Peyer's patch (tissue), 4 donors: Measurements from ENCODE around the gene INSIG2. TPM values are rescaled to one million over a fixed set of nuclear protein-coding genes. Genes with fewer than 3 reads are reported as not detected.

Source experiments
- DNase-seq, 3 donors: peaks; one replicate each; pipeline ENCODE4 v3.0.0-alpha.2; 2017 to 2019
- H3K27ac ChIP-seq, 4 donors: fragments of 200-600 bp; sonication (generic); one replicate each; pipeline ENCODE4 v1.5.1; 2016 to 2019
- H3K27me3 ChIP-seq, 2 donors: fragments of 200-600 bp; sonication (generic); one replicate each; pipeline ENCODE4 v1.5.1; 2019
- H3K36me3 ChIP-seq, 3 donors: fragments of 200-600 bp; sonication (generic); one replicate each; pipeline ENCODE4 v1.5.1; 2016 to 2019
- H3K4me1 ChIP-seq, 4 donors: fragments of 200-600 bp; sonication (generic); one replicate each; pipeline ENCODE4 v1.5.1; 2016 to 2019
- H3K4me3 ChIP-seq, 4 donors: fragments of 200-600 bp; sonication (generic); 1 replicate in 3 of 4; 2 replicates in 1 of 4; pipeline ENCODE4 v1.5.1; 2016 to 2019; ENCODE audit warnings: mild to moderate bottlenecking in 1 of 4
- H3K9me3 ChIP-seq, 4 donors: fragments of 200-600 bp; sonication (generic); one replicate each; pipeline ENCODE4 v1.5.1; 2016 to 2019; ENCODE audit warnings: mild to moderate bottlenecking in 1 of 4
- POLR2A ChIP-seq, 2 donors: fragments of 450-650 bp; IDR thresholded peaks; one replicate each; pipeline ENCODE4 v1.5.1; 2017; ENCODE audit warnings: antibody characterized with exemption in 2 of 2, mild to moderate bottlenecking in 2 of 2, moderate library complexity in 2 of 2
- total RNA-seq, 4 donors: library from RNA; depleted of rRNA; stranded (reverse); fragments of >200 nt; gene quantifications; one replicate each; pipeline ENCODE4 v1.1.0, GENCODE V29; 2016
- TF ChIP-seq, protein P1 (sequence below), 6 experiments: fragments of 450-650 bp in 4 of 6; fragments of 200-600 bp in 2 of 6; sonication (generic) in 1 of 6; IDR thresholded peaks; one replicate each; pipeline ENCODE4 v1.5.1; 2017 to 2019; ENCODE audit warnings: antibody characterized with exemption in 6 of 6, mild to moderate bottlenecking in 3 of 6, moderate library complexity in 1 of 6

Gene INSIG2
- total RNA-seq, 4 donors from 2014 or later, result 11.4 to 29.7 (median 21.5) TPM

DNA sequence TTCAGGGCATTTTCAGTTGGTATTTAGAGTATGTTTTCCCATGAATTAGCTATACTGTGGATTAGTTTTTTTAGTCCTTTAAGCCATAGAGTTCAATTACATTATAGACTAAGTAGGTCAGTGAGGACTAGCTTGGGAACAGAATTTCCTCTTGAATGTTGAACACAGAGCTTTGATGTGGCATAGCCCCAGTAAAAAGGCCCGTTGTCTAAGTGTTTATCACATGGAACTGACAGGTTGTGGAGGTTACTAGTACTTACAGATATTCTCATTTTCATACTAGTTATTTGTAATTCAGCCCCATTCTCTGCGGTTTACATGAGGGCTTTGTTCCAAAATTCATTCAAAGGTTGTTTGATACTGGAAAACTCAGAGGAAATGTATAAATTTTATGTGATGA lies 6.2 kb downstream of the INSIG2 start:
- H3K36me3 ChIP-seq, result peaks cover 0 to 6% (median 0%) of the 10 kb centered on the region in 3 donors
- H3K4me3 ChIP-seq, result no peak overlapping the region
- H3K27me3 ChIP-seq, result no peaks in the 10 kb centered on the region
- DNase-seq, result no peak
- no peak overlapping the region for H3K27ac ChIP-seq
- H3K9me3 ChIP-seq, result no peaks in the 10 kb centered on the region
- TF ChIP-seq, protein P1, sequence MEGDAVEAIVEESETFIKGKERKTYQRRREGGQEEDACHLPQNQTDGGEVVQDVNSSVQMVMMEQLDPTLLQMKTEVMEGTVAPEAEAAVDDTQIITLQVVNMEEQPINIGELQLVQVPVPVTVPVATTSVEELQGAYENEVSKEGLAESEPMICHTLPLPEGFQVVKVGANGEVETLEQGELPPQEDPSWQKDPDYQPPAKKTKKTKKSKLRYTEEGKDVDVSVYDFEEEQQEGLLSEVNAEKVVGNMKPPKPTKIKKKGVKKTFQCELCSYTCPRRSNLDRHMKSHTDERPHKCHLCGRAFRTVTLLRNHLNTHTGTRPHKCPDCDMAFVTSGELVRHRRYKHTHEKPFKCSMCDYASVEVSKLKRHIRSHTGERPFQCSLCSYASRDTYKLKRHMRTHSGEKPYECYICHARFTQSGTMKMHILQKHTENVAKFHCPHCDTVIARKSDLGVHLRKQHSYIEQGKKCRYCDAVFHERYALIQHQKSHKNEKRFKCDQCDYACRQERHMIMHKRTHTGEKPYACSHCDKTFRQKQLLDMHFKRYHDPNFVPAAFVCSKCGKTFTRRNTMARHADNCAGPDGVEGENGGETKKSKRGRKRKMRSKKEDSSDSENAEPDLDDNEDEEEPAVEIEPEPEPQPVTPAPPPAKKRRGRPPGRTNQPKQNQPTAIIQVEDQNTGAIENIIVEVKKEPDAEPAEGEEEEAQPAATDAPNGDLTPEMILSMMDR (IDR thresholded peaks at IDR 0.05), result no peak
- TF ChIP-seq POLR2A (IDR thresholded peaks at IDR 0.05), result no peak
- H3K4me1 ChIP-seq, result peaks cover 0 to 13% (median 1%) of the 10 kb centered on the region in 4 donors

- no peaks in the 10 kb centered on the region for H3K27me3 ChIP-seq
- DNase-seq, result no peak
- no peak overlapping the region for H3K4me3 ChIP-seq
- peaks cover 0 to 8% (median 0%) of the 10 kb centered on the region in 4 donors for H3K4me1 ChIP-seq
- no peaks in the 10 kb centered on the region for H3K9me3 ChIP-seq
- peaks cover 0 to 6% (median 0%) of the 10 kb centered on the region in 3 donors for H3K36me3 ChIP-seq
- no peak overlapping the region for H3K27ac ChIP-seq
- TF ChIP-seq, protein P1 (IDR thresholded peaks at IDR 0.05), result no peak
- no peak for TF ChIP-seq POLR2A (IDR thresholded peaks at IDR 0.05)
These were observed 7.3 kb downstream of the INSIG2 start for GRCh38 chr2:118095610-118096009.

- H3K4me1 ChIP-seq, result no peaks in the 10 kb centered on the region
- H3K4me3 ChIP-seq, result no peak overlapping the region
- DNase-seq, result no peak
- no peaks in the 10 kb centered on the region for H3K27me3 ChIP-seq
- TF ChIP-seq, protein P1 (IDR thresholded peaks at IDR 0.05), result no peak
- no peak for TF ChIP-seq POLR2A (IDR thresholded peaks at IDR 0.05)
- no peaks in the 10 kb centered on the region for H3K9me3 ChIP-seq
- H3K27ac ChIP-seq, result no peak overlapping the region
- peaks cover 0 to 6% (median 0%) of the 10 kb centered on the region in 3 donors for H3K36me3 ChIP-seq
These were observed 9.4 kb downstream of the INSIG2 start for GRCh38 chr2:118097657-118098056.

DNA sequence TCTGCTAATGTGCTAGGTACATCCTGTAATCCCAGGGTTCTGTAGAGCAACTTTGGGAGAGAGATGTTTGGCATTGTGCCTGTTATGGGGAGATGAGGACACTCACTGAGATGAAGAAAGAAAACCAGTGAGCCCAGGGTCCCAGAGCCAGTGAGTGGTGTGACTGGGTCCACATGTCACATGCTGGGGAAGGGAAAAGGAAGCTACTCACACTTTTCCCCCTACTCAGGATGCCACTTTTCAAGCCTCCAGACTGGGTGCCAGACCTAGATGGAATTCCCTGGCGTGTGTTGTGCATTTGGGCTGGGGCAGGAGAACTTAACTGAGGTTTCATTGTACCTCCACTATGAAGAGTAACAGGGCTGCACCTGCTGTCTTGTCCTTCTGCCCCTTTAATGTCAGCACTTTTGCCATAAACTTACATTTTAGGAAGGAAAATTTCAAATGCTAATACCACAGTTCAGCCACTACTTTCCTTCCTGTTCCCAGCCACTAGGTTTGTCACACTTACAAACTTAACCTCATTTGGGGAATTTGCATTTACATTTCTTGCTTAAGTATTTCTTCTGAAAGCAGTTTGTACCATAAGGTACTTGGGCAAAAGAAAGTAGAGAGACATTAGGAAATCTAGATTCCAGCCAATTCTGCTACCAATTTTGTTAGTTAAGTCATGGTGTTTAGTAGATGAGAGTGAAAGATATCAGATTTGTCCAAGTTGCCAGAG lies 10.2 kb downstream of the INSIG2 start:
- H3K27me3 ChIP-seq, result no peaks in the 10 kb centered on the region
- H3K4me1 ChIP-seq, result no peaks in the 10 kb centered on the region
- H3K27ac ChIP-seq, result no peak overlapping the region
- no peaks in the 10 kb centered on the region for H3K9me3 ChIP-seq
- H3K4me3 ChIP-seq, result no peak overlapping the region
- no peak for TF ChIP-seq POLR2A (IDR thresholded peaks at IDR 0.05)
- H3K36me3 ChIP-seq, result peaks cover 0 to 11% (median 0%) of the 10 kb centered on the region in 3 donors
- no peak for DNase-seq

- DNase-seq, result no peak
- TF ChIP-seq POLR2A (IDR thresholded peaks at IDR 0.05), result no peak
- TF ChIP-seq, protein P1 (IDR thresholded peaks at IDR 0.05), result no peak
- peaks cover 0 to 35% (median 0%) of the 10 kb centered on the region in 3 donors for H3K36me3 ChIP-seq
- no peak overlapping the region for H3K27ac ChIP-seq
- no peaks in the 10 kb centered on the region for H3K27me3 ChIP-seq
- no peaks in the 10 kb centered on the region for H3K9me3 ChIP-seq
- H3K4me1 ChIP-seq, result no peaks in the 10 kb centered on the region
- H3K4me3 ChIP-seq, result no peak overlapping the region
These were observed 14.3 kb downstream of the INSIG2 start for GRCh38 chr2:118102433-118103082.
